Measurements from ENCODE around the gene OR8A1.
"Not testable (repeated sequence)": the region's sequence is repeated elsewhere in the genome, so short reads cannot be mapped to it uniquely, and the experiment has no call there.

The OR8A1 gene

GRCh38 chr11:124597626-124598025 lies 27.8 kb downstream of the OR8A1 start:
- Histone ChIP-seq H3K9ac (ENCODE audit: low read depth, low read length) (no peak overlapping the region), H3K27me3 (ENCODE audit: control insufficient read depth, insufficient read depth, low read length) (peaks cover 13% of the 10 kb centered on the region), H3K9me3 (replicated peaks; ENCODE audit: low read length) (no peaks in the 10 kb centered on the region), H3K36me3 (ENCODE audit: insufficient read depth, low read length) (no peaks in the 10 kb centered on the region), H3K4me1 (ENCODE audit: control insufficient read depth, insufficient read depth, low read length) (no peaks in the 10 kb centered on the region), H3K4me2 (ENCODE audit: low read length) (no peak overlapping the region), H3K4me3 (ENCODE audit: low read length) (no peak overlapping the region)

GRCh38 chr11:124600621-124601320 lies 31.0 kb downstream of the OR8A1 start:
- H3K4me2 ChIP-seq (ENCODE audit: low read length) = no peak overlapping the region
- H3K9ac ChIP-seq (ENCODE audit: low read depth, low read length) = no peak overlapping the region
- no peaks in the 10 kb centered on the region for H3K36me3 ChIP-seq (ENCODE audit: insufficient read depth, low read length)
- H3K4me3 ChIP-seq (ENCODE audit: low read length) = no peak overlapping the region
- H3K27me3 ChIP-seq (ENCODE audit: control insufficient read depth, insufficient read depth, low read length) = peaks cover 9% of the 10 kb centered on the region
- H3K4me1 ChIP-seq (ENCODE audit: control insufficient read depth, insufficient read depth, low read length) = no peaks in the 10 kb centered on the region
- H3K9me3 ChIP-seq (replicated peaks; ENCODE audit: low read length) = no peaks in the 10 kb centered on the region

GRCh38 chr11:124602193-124602592 lies 32.4 kb downstream of the OR8A1 start:
- H3K36me3 ChIP-seq (ENCODE audit: insufficient read depth, low read length) = no peaks in the 10 kb centered on the region
- no peak overlapping the region for H3K4me3 ChIP-seq (ENCODE audit: low read length)
- H3K4me1 ChIP-seq (ENCODE audit: control insufficient read depth, insufficient read depth, low read length) = no peaks in the 10 kb centered on the region
- no peaks in the 10 kb centered on the region for H3K9me3 ChIP-seq (replicated peaks; ENCODE audit: low read length)
- H3K27me3 ChIP-seq (ENCODE audit: control insufficient read depth, insufficient read depth, low read length) = peaks cover 8% of the 10 kb centered on the region
- no peak overlapping the region for H3K9ac ChIP-seq (ENCODE audit: low read depth, low read length)
- no peak overlapping the region for H3K4me2 ChIP-seq (ENCODE audit: low read length)

GRCh38 chr11:124602723-124603122 lies 32.9 kb downstream of the OR8A1 start:
- H3K4me3 ChIP-seq (ENCODE audit: low read length); H3K36me3 ChIP-seq (ENCODE audit: insufficient read depth, low read length); H3K4me2 ChIP-seq (ENCODE audit: low read length); H3K9ac ChIP-seq (ENCODE audit: low read depth, low read length); H3K27me3 ChIP-seq (ENCODE audit: control insufficient read depth, insufficient read depth, low read length); H3K4me1 ChIP-seq (ENCODE audit: control insufficient read depth, insufficient read depth, low read length); H3K9me3 ChIP-seq (replicated peaks; ENCODE audit: low read length): not testable (repeated sequence)

DNA sequence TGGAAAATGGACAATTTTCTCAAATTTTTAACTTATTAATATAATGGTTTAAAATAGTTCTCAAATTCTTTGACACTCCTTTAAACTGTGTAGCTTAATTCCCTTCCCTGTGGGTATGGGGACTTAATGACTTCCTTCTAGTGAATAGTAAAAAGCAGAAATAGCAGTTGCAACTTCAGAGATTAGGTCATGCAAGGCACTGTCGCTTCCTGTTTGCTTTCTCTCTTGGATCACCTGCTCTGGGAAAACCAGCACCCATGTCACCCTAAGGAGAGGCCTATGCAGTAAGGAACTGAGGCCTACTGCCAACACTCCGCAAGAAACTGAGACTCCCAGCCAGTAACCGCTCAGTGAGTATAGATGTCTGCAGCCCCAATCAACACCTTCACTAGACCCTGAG lies 35.9 kb downstream of the OR8A1 start:
- no peaks in the 10 kb centered on the region for H3K4me1 ChIP-seq (ENCODE audit: control insufficient read depth, insufficient read depth, low read length)
- H3K9ac ChIP-seq (ENCODE audit: low read depth, low read length) = no peak overlapping the region
- H3K4me3 ChIP-seq (ENCODE audit: low read length) = no peak overlapping the region
- H3K27me3 ChIP-seq (ENCODE audit: control insufficient read depth, insufficient read depth, low read length) = no peaks in the 10 kb centered on the region
- H3K36me3 ChIP-seq (ENCODE audit: insufficient read depth, low read length) = no peaks in the 10 kb centered on the region
- H3K4me2 ChIP-seq (ENCODE audit: low read length) = no peak overlapping the region
- no peaks in the 10 kb centered on the region for H3K9me3 ChIP-seq (replicated peaks; ENCODE audit: low read length)

GRCh38 chr11:124608147-124608546 lies 38.4 kb downstream of the OR8A1 start:
- no peak overlapping the region for H3K9ac ChIP-seq (ENCODE audit: low read depth, low read length)
- no peaks in the 10 kb centered on the region for H3K9me3 ChIP-seq (replicated peaks; ENCODE audit: low read length)
- no peak overlapping the region for H3K4me2 ChIP-seq (ENCODE audit: low read length)
- no peaks in the 10 kb centered on the region for H3K36me3 ChIP-seq (ENCODE audit: insufficient read depth, low read length)
- H3K4me3 ChIP-seq (ENCODE audit: low read length) = no peak overlapping the region
- H3K27me3 ChIP-seq (ENCODE audit: control insufficient read depth, insufficient read depth, low read length) = peaks cover 6% of the 10 kb centered on the region
- H3K4me1 ChIP-seq (ENCODE audit: control insufficient read depth, insufficient read depth, low read length) = no peaks in the 10 kb centered on the region

DNA sequence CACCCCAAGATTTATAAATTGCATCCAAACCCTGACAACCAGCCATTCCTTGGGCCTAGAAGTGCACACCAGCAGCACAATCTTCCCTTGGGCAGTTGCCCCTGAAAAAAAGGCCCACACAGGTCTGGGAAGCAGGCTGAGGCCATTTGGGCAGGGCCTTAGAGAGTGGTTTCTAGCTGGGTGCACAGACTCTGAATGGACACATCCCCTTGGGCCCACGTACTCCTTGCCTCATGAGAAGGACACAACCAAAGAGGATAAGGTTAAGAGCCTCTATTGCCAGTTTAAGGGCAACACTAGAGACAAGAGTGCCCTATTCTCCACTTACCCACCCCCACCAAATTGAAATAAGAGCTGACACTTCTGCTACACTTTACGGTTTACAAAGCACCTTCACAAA lies 40.5 kb downstream of the OR8A1 start:
- Histone ChIP-seq H3K4me1 (ENCODE audit: control insufficient read depth, insufficient read depth, low read length) (no peaks in the 10 kb centered on the region), H3K9me3 (replicated peaks; ENCODE audit: low read length) (no peaks in the 10 kb centered on the region), H3K27me3 (ENCODE audit: control insufficient read depth, insufficient read depth, low read length) (peaks cover 13% of the 10 kb centered on the region), H3K9ac (ENCODE audit: low read depth, low read length) (no peak overlapping the region), H3K4me2 (ENCODE audit: low read length) (no peak overlapping the region), H3K36me3 (ENCODE audit: insufficient read depth, low read length) (no peaks in the 10 kb centered on the region), H3K4me3 (ENCODE audit: low read length) (no peak overlapping the region)

- no peak within 1 kb of the TSS for H3K9ac ChIP-seq (ENCODE audit: low read depth, low read length)
- H3K4me2 ChIP-seq (ENCODE audit: low read length) = no peak within 1 kb of the TSS
- H3K36me3 ChIP-seq (ENCODE audit: insufficient read depth, low read length) = no peaks in the 10 kb centered on the region
- H3K9me3 ChIP-seq (replicated peaks; ENCODE audit: low read length) = no peaks in the 10 kb centered on the region
- H3K27me3 ChIP-seq (ENCODE audit: control insufficient read depth, insufficient read depth, low read length) = peaks cover 13% of the 10 kb centered on the region
- H3K4me3 ChIP-seq (ENCODE audit: low read length) = no peak within 1 kb of the TSS
- H3K4me1 ChIP-seq (ENCODE audit: control insufficient read depth, insufficient read depth, low read length) = no peaks in the 10 kb centered on the region
Measured at GRCh38 chr11:124611064-124611463, 41.3 kb downstream of the OR8A1 start, which contains the start of gene PANX3. PANX3 (plus strand) TSS chr11:124611428; CDS start chr11:124611557, 129 bp downstream.

DNA sequence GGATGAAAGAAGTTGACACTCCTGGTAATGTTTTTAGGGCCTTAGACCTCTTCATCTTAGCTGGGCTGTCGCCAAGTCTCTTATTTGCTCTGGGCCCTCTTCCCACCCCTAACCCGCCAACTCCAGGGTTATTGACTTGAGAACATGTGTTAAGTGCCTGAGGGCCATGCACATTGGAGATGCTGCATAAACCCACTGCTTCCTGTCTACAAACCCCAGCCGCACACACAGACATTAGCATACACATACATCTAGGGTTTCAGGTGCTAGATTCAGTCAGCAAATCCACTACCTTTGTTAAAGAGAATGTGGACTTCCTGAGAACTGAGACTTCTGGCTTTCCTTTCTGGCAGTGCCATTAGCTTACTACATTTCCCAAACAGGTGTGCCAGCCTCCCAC lies 42.2 kb downstream of the OR8A1 start:
- no peaks in the 10 kb centered on the region for H3K9me3 ChIP-seq (replicated peaks; ENCODE audit: low read length)
- no peak overlapping the region for H3K4me2 ChIP-seq (ENCODE audit: low read length)
- H3K4me1 ChIP-seq (ENCODE audit: control insufficient read depth, insufficient read depth, low read length) = no peaks in the 10 kb centered on the region
- no peak overlapping the region for H3K9ac ChIP-seq (ENCODE audit: low read depth, low read length)
- peaks cover 22% of the 10 kb centered on the region for H3K27me3 ChIP-seq (ENCODE audit: control insufficient read depth, insufficient read depth, low read length)
- H3K4me3 ChIP-seq (ENCODE audit: low read length) = no peak overlapping the region
- H3K36me3 ChIP-seq (ENCODE audit: insufficient read depth, low read length) = no peaks in the 10 kb centered on the region

DNA sequence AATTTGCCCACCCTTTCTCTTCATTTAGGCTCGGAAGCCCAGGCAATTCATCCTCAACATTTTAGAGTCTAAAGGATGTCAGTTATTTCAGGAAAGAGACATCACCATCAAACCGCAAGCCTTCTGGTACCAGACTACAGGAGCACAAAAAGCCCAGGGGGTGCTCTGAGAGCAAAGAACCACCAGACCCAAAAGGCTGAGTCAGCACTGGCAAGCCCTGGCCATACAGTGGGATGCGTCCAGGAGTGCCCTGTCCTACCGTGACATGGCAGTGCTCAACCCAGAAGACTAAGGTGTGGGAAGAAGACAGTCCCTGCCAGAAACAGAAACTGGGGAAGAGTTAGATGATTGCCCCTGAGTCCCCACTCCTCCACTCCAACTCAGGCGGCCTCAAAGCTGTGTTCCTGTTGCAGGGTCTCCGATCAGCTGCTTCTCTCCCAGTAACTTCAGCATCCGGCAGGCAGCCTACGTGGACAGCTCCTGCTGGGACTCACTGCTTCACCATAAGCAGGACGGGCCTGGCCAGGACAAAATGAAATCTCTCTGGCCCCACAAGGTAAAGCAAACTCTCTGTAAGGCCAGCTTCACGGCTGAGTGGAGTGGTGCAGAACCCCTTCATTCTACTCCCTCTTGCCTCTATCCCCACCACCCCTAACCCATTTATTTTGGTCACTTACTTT lies 42.9 kb downstream of the OR8A1 start:
- H3K36me3 ChIP-seq (ENCODE audit: insufficient read depth, low read length) = no peaks in the 10 kb centered on the region
- peaks cover 27% of the 10 kb centered on the region for H3K27me3 ChIP-seq (ENCODE audit: control insufficient read depth, insufficient read depth, low read length)
- no peak overlapping the region for H3K9ac ChIP-seq (ENCODE audit: low read depth, low read length)
- H3K4me2 ChIP-seq (ENCODE audit: low read length) = no peak overlapping the region
- H3K4me1 ChIP-seq (ENCODE audit: control insufficient read depth, insufficient read depth, low read length) = no peaks in the 10 kb centered on the region
- no peak overlapping the region for H3K4me3 ChIP-seq (ENCODE audit: low read length)
- no peaks in the 10 kb centered on the region for H3K9me3 ChIP-seq (replicated peaks; ENCODE audit: low read length)

DNA sequence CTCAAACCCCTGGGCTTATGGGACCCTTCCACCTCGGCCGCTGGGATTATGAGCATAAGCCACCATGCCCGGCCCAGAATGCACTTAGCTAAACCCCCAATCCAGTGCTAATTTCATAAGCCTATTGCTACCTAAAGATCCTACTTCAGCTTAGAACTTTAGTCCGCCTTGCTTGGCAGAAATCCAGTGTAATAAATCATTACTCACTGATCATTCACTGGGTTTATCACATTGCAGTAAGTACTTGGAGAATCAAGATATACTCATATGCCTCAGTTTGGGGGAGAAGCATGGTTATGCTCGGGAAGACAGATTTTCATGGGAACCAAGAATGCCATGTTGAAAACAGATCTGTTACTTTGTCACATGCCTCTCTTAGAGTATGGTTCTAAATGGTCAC lies 49.1 kb downstream of the OR8A1 start:
- no peaks in the 10 kb centered on the region for H3K36me3 ChIP-seq (ENCODE audit: insufficient read depth, low read length)
- H3K9me3 ChIP-seq (replicated peaks; ENCODE audit: low read length) = no peaks in the 10 kb centered on the region
- no peak overlapping the region for H3K9ac ChIP-seq (ENCODE audit: low read depth, low read length)

More for the DNA sequence above, 49.1 kb downstream of the OR8A1 start:
- Histone ChIP-seq H3K27me3 (ENCODE audit: control insufficient read depth, insufficient read depth, low read length) (peaks cover 29% of the 10 kb centered on the region), H3K4me2 (ENCODE audit: low read length) (no peak overlapping the region), H3K4me1 (ENCODE audit: control insufficient read depth, insufficient read depth, low read length) (peaks cover 9% of the 10 kb centered on the region), H3K4me3 (ENCODE audit: low read length) (no peak overlapping the region)
